ENCODE data around the gene KIAA2012. TPM values are rescaled to one million over a fixed set of nuclear protein-coding genes. Genes with fewer than 3 reads are reported as not detected.

Gene KIAA2012
- total RNA-seq, 1 donor from 2014 or later = not detected

- H3K4me3 Mint-ChIP-seq = no peak overlapping the region
- DNase-seq = no peak
- intact Hi-C loops (cut with micrococcal nuclease) = no loop called here
- no peaks in the 10 kb centered on the region for H3K9me3 Mint-ChIP-seq
- H3K4me1 Mint-ChIP-seq = peaks cover 4% of the 10 kb centered on the region
- TF ChIP-seq, protein P1, sequence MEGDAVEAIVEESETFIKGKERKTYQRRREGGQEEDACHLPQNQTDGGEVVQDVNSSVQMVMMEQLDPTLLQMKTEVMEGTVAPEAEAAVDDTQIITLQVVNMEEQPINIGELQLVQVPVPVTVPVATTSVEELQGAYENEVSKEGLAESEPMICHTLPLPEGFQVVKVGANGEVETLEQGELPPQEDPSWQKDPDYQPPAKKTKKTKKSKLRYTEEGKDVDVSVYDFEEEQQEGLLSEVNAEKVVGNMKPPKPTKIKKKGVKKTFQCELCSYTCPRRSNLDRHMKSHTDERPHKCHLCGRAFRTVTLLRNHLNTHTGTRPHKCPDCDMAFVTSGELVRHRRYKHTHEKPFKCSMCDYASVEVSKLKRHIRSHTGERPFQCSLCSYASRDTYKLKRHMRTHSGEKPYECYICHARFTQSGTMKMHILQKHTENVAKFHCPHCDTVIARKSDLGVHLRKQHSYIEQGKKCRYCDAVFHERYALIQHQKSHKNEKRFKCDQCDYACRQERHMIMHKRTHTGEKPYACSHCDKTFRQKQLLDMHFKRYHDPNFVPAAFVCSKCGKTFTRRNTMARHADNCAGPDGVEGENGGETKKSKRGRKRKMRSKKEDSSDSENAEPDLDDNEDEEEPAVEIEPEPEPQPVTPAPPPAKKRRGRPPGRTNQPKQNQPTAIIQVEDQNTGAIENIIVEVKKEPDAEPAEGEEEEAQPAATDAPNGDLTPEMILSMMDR (IDR thresholded peaks at IDR 0.05) = no peak
- ChIA-PET POLR2A (no interaction called here), CTCF (no interaction called here)
- ATAC-seq (ENCODE audit: low read depth) = no peak
- H3K27me3 Mint-ChIP-seq = peaks cover 2% of the 10 kb centered on the region
- H3K27ac Mint-ChIP-seq = no peak overlapping the region
- H3K36me3 Mint-ChIP-seq (ENCODE audit: low read depth) = no peaks in the 10 kb centered on the region
Observed at GRCh38 chr2:202098291-202098690, 25.2 kb downstream of the KIAA2012 start.

- H3K27ac Mint-ChIP-seq = no peak overlapping the region
- H3K36me3 Mint-ChIP-seq (ENCODE audit: low read depth) = no peaks in the 10 kb centered on the region
- peaks cover 4% of the 10 kb centered on the region for H3K4me1 Mint-ChIP-seq
Observed at GRCh38 chr2:202099515-202099914, 26.5 kb downstream of the KIAA2012 start.

GRCh38 chr2:202100176-202100575, 27.1 kb downstream of the KIAA2012 start:
- no peak overlapping the region for H3K4me3 Mint-ChIP-seq
- H3K36me3 Mint-ChIP-seq (ENCODE audit: low read depth) = no peaks in the 10 kb centered on the region
- intact Hi-C loops (cut with micrococcal nuclease) = no loop called here
- peaks cover 4% of the 10 kb centered on the region for H3K4me1 Mint-ChIP-seq
- H3K27me3 Mint-ChIP-seq = peaks cover 4% of the 10 kb centered on the region
- H3K9me3 Mint-ChIP-seq = no peaks in the 10 kb centered on the region
- DNase-seq = no peak
- TF ChIP-seq, protein P1 (IDR thresholded peaks at IDR 0.05) = no peak
- ChIA-PET POLR2A (no interaction called here), CTCF (no interaction called here)
- ATAC-seq (ENCODE audit: low read depth) = no peak
- no peak overlapping the region for H3K27ac Mint-ChIP-seq

More at GRCh38 chr2:202099515-202099914, 26.5 kb downstream of the KIAA2012 start:
- POLR2A ChIA-PET = interaction anchor here (0.6 kb wide), 1 partner anchor 17 kb away, joined by 7 read pairs; no protein-coding TSS in a partner anchor
- TF ChIP-seq, protein P1 (IDR thresholded peaks at IDR 0.05) = no peak
- Mint-ChIP-seq H3K27me3 (peaks cover 2% of the 10 kb centered on the region), H3K4me3 (no peak overlapping the region), H3K9me3 (no peaks in the 10 kb centered on the region)
- ATAC-seq (ENCODE audit: low read depth) (no peak), DNase-seq (no peak)
- CTCF ChIA-PET = no interaction called here
- intact Hi-C loops (cut with micrococcal nuclease) = no loop called here

DNA sequence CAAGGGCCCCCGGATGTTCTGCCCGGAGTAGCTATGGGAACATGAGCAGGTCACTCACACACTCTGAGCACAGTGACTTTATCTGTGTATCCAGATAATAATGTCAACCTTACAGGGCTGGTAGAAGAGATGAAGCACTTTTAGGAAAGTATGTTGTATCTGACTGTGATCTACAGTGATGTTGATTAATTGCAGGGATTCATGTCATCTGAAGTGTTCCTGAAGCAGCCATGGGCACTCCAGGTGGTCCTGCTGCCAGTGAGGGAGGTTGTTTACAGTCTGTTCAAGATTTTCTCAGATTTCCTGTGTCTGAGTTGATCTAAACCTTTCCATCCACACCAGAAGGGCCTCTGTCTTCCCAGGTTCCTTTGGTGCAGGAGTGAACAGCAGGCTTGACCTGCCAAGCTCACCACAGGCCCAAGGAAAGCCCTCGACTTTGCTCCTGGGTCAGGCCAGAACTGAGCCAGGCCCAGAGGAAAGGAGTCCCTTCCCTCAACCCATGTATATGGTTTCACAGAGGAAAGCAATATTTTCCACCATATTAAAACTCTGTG, 28.0 kb downstream of the KIAA2012 start:
- TF ChIP-seq, protein P1 (IDR thresholded peaks at IDR 0.05) = no peak
- DNase-seq (no peak), ATAC-seq (ENCODE audit: low read depth) (no peak)
- CTCF ChIA-PET = no interaction called here
- H3K9me3 Mint-ChIP-seq = no peaks in the 10 kb centered on the region
- peaks cover under 1% of the 10 kb centered on the region for H3K4me1 Mint-ChIP-seq
- H3K4me3 Mint-ChIP-seq = no peak overlapping the region
- H3K36me3 Mint-ChIP-seq (ENCODE audit: low read depth) = no peaks in the 10 kb centered on the region
- no peak overlapping the region for H3K27ac Mint-ChIP-seq
- H3K27me3 Mint-ChIP-seq = peaks cover 6% of the 10 kb centered on the region
- POLR2A ChIA-PET = no interaction called here
- intact Hi-C loops (cut with micrococcal nuclease) = no loop called here

DNA sequence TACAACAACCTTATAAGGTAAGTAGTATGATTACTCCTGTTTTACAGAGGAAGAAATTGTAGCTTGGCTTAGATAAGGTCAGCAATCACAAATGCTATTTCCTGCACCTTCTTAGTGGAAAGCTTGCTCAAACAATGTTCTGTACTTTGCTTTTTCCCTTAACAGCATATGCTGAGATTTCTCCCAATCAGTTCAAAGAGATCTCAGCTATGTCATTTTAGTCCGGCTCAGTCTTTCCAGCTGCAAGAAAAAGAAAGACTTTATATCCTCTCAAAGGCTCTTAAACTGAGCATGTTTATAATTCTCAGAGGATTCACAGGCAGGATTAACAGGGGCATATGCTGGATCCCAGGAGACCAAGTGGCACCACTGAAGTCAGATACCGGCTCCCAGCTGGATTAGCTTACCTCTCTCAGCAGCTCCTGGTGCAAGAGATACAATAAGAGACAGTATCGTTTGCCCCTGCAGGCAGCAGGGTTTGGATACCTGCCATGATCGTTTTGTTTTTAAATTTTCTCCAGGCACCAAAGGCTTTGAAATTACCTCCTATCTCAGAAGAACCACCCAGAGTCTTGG, 29.5 kb downstream of the KIAA2012 start:
- H3K9me3 Mint-ChIP-seq = no peaks in the 10 kb centered on the region
- no peaks in the 10 kb centered on the region for H3K36me3 Mint-ChIP-seq (ENCODE audit: low read depth)
- H3K4me3 Mint-ChIP-seq = no peak overlapping the region
- no peaks in the 10 kb centered on the region for H3K4me1 Mint-ChIP-seq
- ChIA-PET CTCF (no interaction called here), POLR2A (no interaction called here)
- TF ChIP-seq, protein P1 (IDR thresholded peaks at IDR 0.05) = no peak
- H3K27me3 Mint-ChIP-seq = peaks cover 6% of the 10 kb centered on the region
- H3K27ac Mint-ChIP-seq = no peak overlapping the region
- no peak for ATAC-seq (ENCODE audit: low read depth)
- DNase-seq = no peak
- intact Hi-C loops (cut with micrococcal nuclease) = no loop called here

Data from activated B cell treated with CpG ODN at 0.5 μM for 24 hours (primary cell).